IPS-15b (cell line): ENCODE data around the gene ADAM19.

Experiments
- H3K27me3 ChIP-seq: one replicate; pipeline ENCODE4 v1.6.1; 2013; ENCODE audit warnings: low read length; ENCODE audit not compliant: control insufficient read depth, insufficient read depth
- H3K36me3 ChIP-seq: one replicate; pipeline ENCODE4 v1.6.1; 2013; ENCODE audit warnings: low read length; ENCODE audit not compliant: control insufficient read depth, insufficient read depth
- H3K4me1 ChIP-seq: one replicate; pipeline ENCODE4 v1.6.1; 2013; ENCODE audit warnings: mild to moderate bottlenecking, low read length; ENCODE audit not compliant: control insufficient read depth, insufficient read depth
- H3K4me3 ChIP-seq: one replicate; pipeline ENCODE4 v1.5.1; 2013; ENCODE audit warnings: low read depth, low read length
- H3K9ac ChIP-seq: one replicate; pipeline ENCODE4 v1.6.1; 2013; ENCODE audit warnings: low read depth, mild to moderate bottlenecking, low read length
- H3K9me3 ChIP-seq: one replicate; pipeline ENCODE4 v1.6.1; 2013; ENCODE audit warnings: mild to moderate bottlenecking, low read length; ENCODE audit not compliant: control insufficient read depth, insufficient read depth

ADAM19 gene

GRCh38 chr5:157607371-157608161 is 32.0 kb upstream of the ADAM19 start:
- no peaks in the 10 kb centered on the region for H3K9me3 ChIP-seq
- H3K4me3 ChIP-seq, result no peak overlapping the region
- no peaks in the 10 kb centered on the region for H3K4me1 ChIP-seq
- H3K36me3 ChIP-seq, result no peaks in the 10 kb centered on the region
- no peaks in the 10 kb centered on the region for H3K27me3 ChIP-seq
- no peak overlapping the region for H3K9ac ChIP-seq

DNA sequence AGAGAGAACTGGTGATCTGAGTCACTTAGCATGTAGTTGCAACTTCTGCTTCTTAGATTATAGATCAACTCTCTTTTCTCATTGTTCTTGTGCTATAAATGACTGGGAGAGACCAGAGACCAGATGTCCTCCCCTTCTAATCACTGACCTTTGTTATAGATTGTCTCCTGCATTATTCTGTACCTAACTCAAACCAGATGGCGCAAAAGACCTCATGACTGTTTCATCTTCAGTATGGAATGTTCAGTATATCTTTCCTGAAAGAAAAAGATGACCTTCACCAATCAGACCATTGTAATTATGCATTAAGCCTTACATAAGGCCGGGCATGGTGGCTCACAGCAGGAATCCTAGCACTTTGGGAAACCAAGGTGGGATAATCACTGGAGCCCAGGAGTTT is 30.5 kb upstream of the ADAM19 start:
- H3K36me3 ChIP-seq, result no peaks in the 10 kb centered on the region
- no peak overlapping the region for H3K9ac ChIP-seq
- H3K9me3 ChIP-seq, result no peaks in the 10 kb centered on the region
- H3K27me3 ChIP-seq, result no peaks in the 10 kb centered on the region
- H3K4me3 ChIP-seq, result no peak overlapping the region
- H3K4me1 ChIP-seq, result no peaks in the 10 kb centered on the region

DNA sequence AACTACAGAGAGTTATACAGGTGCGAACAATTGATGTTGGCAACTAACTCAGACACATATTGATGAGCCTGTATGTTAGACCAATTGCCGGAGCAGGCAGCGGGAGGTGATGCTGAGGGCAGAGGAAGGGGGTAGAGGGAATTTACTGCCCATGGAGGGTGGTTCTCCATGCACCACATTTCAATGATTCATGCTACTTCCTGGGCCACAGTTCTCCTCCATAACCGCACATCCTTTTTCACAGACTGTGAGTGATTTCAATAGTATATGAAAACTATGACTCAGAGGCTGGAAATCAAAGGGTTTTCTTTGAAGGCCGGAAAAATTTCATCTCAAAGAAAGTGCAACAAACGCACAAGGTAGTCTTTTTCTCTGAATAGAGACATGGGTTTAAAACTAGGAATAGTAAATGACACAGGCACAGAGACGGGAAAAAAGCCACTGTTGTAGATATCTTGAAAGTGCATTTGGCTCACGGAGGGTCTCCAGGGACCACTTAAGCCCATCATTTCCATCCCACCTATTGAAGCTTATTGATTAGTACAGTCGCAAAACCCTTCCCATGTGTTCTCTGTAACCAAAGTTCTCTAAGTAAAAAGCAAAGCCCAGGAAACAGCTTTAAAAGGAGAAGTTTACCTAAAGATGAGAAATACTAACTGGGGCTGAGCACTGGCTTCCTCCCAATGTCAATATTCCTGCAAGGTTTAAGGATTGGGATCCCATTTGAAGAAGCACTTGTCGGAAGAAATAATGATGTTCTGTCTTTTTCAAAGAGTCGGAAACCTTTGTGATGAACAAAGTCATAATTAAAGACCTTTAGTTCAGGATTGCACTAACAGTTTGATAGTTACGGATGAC is 28.0 kb upstream of the ADAM19 start:
- no peak overlapping the region for H3K9ac ChIP-seq
- H3K4me3 ChIP-seq, result no peak overlapping the region
- no peaks in the 10 kb centered on the region for H3K36me3 ChIP-seq
- no peaks in the 10 kb centered on the region for H3K4me1 ChIP-seq
- no peaks in the 10 kb centered on the region for H3K9me3 ChIP-seq
- no peaks in the 10 kb centered on the region for H3K27me3 ChIP-seq

DNA sequence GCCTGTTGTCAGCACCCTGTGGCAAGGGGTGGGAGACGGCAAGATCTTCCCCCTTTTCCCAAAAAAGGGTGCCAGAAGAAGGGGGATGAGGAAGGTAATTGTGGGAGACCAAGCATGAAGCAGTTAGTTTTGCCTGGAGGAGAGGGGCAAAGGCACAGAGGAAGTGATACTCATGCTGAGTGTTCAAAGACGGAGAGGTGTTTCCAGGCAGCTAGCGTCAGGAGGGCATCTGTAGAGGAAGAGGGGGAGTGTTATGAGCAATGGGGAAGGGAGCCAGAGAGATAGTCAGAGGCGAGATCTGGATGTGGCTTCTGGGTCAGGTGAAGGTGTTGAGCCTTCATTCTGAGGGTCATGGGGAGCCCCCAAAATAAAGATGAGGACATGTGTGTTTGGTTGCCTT is 26.9 kb upstream of the ADAM19 start:
- H3K9ac ChIP-seq, result no peak overlapping the region
- no peak overlapping the region for H3K4me3 ChIP-seq
- no peaks in the 10 kb centered on the region for H3K27me3 ChIP-seq
- no peaks in the 10 kb centered on the region for H3K4me1 ChIP-seq
- no peaks in the 10 kb centered on the region for H3K36me3 ChIP-seq
- no peaks in the 10 kb centered on the region for H3K9me3 ChIP-seq

DNA sequence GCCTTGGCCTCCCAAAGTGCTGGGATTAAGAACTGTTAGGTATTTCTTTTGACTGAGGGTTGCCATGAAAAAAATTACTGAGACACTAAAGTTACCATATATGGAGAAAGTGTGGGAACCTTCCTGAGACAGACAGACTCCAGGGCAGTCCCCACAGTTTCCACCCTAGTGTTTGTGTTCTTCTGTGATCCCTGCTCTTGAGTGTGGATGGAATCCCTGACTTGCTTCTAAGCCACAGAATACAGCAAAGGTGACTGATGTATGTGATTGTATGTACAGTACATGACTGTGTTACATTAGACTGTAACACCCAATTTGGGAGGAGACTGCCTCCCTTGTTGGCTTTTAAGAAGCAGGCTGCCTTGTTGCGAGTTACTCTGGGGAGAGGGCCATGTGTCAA is 24.7 kb upstream of the ADAM19 start:
- Histone ChIP-seq H3K9me3 (no peaks in the 10 kb centered on the region), H3K4me3 (no peak overlapping the region), H3K36me3 (no peaks in the 10 kb centered on the region), H3K4me1 (no peaks in the 10 kb centered on the region), H3K9ac (no peak overlapping the region), H3K27me3 (no peaks in the 10 kb centered on the region)

- H3K4me1 ChIP-seq, result no peaks in the 10 kb centered on the region
- H3K36me3 ChIP-seq, result no peaks in the 10 kb centered on the region
- no peaks in the 10 kb centered on the region for H3K9me3 ChIP-seq
- H3K9ac ChIP-seq, result no peak overlapping the region
- no peaks in the 10 kb centered on the region for H3K27me3 ChIP-seq
- no peak overlapping the region for H3K4me3 ChIP-seq
These were observed 24.0 kb upstream of the ADAM19 start for GRCh38 chr5:157599565-157599964.

- Histone ChIP-seq H3K27me3 (no peaks in the 10 kb centered on the region), H3K36me3 (no peaks in the 10 kb centered on the region), H3K4me1 (no peaks in the 10 kb centered on the region), H3K9me3 (no peaks in the 10 kb centered on the region), H3K4me3 (no peak overlapping the region), H3K9ac (no peak overlapping the region)
These were observed 22.9 kb upstream of the ADAM19 start for GRCh38 chr5:157598350-157598936.

GRCh38 chr5:157597277-157597676 is 21.7 kb upstream of the ADAM19 start:
- no peak overlapping the region for H3K4me3 ChIP-seq
- H3K9ac ChIP-seq, result no peak overlapping the region
- H3K36me3 ChIP-seq, result no peaks in the 10 kb centered on the region
- no peaks in the 10 kb centered on the region for H3K4me1 ChIP-seq
- H3K27me3 ChIP-seq, result no peaks in the 10 kb centered on the region
- H3K9me3 ChIP-seq, result no peaks in the 10 kb centered on the region

GRCh38 chr5:157596487-157596886 is 20.9 kb upstream of the ADAM19 start:
- no peaks in the 10 kb centered on the region for H3K4me1 ChIP-seq
- H3K9me3 ChIP-seq, result no peaks in the 10 kb centered on the region
- H3K4me3 ChIP-seq, result no peak overlapping the region
- H3K9ac ChIP-seq, result no peak overlapping the region
- no peaks in the 10 kb centered on the region for H3K36me3 ChIP-seq
- no peaks in the 10 kb centered on the region for H3K27me3 ChIP-seq

DNA sequence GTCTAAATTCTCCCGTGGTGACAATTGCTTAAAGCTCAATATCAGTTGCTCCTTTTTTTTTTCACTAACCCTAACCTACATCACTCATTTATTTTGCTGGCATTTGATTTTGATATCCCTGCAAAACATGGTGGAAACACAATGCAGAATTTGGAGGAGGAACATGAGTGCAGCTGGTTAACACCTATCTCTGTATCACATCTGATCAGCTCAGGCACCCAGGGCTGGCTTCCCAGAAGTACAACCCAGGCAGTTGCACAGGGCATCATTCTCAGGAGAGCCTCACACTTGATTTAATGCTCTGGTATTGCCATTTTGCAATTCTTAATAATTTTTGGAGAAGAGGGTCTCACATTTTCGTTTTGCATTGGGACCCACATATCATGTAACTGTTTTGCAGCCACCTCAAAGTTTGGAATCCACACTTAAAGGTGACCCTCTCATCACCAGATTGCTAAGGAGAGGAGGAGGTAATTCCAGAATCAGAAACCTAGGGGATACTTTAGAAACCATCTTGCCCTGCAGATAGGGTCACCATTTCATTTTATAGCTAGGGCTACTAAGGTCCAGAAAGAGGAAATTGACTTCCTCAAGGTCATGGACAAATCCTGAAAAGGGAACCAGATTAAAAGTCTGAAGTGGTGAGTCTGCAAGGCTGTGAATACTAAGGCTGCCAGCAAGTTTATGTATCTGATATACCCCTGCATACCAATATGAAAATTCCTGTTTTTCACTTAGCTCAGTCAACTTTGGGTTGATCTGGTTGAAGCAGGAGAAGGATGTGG is 19.3 kb upstream of the ADAM19 start:
- no peaks in the 10 kb centered on the region for H3K4me1 ChIP-seq
- no peaks in the 10 kb centered on the region for H3K9me3 ChIP-seq
- no peaks in the 10 kb centered on the region for H3K27me3 ChIP-seq
- no peak overlapping the region for H3K9ac ChIP-seq
- H3K36me3 ChIP-seq, result no peaks in the 10 kb centered on the region
- no peak overlapping the region for H3K4me3 ChIP-seq

DNA sequence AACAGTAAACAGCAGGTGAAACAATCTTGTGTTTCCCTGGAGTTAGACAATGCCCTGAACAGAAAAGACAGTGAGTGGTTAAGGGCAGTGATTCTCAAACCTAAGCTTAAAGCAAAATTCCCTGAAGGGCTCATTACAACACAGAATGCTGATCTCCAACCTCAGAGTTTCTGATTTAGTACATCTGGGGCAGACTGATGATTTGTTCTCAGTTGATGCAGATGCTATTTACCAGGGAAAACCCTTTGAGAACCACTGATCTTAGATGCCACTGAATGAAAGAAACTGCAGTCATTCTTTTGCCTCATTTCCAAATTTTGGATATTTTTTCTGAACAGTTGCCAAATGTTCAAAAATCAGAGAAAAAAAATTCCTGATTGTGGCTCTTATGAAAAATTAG is 18.7 kb upstream of the ADAM19 start:
- H3K9ac ChIP-seq, result no peak overlapping the region
- H3K9me3 ChIP-seq, result no peaks in the 10 kb centered on the region
- H3K4me3 ChIP-seq, result no peak overlapping the region
- H3K27me3 ChIP-seq, result no peaks in the 10 kb centered on the region
- H3K4me1 ChIP-seq, result no peaks in the 10 kb centered on the region
- H3K36me3 ChIP-seq, result no peaks in the 10 kb centered on the region
